KMS-11 (cell line): Measurements from ENCODE around the gene KLHL29.

Experiments
- H2AFZ ChIP-seq: fragments of 200-600 bp; sonication (generic); 2 replicates; pipeline ENCODE4 v1.6.1; 2016; ENCODE audit warnings: antibody characterized with exemption, mixed run types, low read depth
- H3K27ac ChIP-seq: fragments of 200-600 bp; sonication (generic); 2 replicates; pipeline ENCODE4 v1.6.1; 2016; ENCODE audit warnings: mild to moderate bottlenecking, mixed run types
- H3K27me3 ChIP-seq: fragments of 200-600 bp; sonication (generic); 2 replicates; pipeline ENCODE4 v1.6.1; 2017; ENCODE audit warnings: mild to moderate bottlenecking, low read depth, mixed run types, moderate library complexity; ENCODE audit not compliant: insufficient read depth
- H3K36me3 ChIP-seq: fragments of 200-600 bp; sonication (generic); 2 replicates; pipeline ENCODE4 v1.6.1; 2017; ENCODE audit warnings: mild to moderate bottlenecking, mixed run types; ENCODE audit not compliant: insufficient read depth
- H3K4me1 ChIP-seq: fragments of 200-600 bp; sonication (generic); 2 replicates; pipeline ENCODE4 v1.6.1; 2016; ENCODE audit warnings: mild to moderate bottlenecking, low read depth, mixed run types; ENCODE audit not compliant: poor library complexity, severe bottlenecking
- H3K4me2 ChIP-seq: fragments of 200-600 bp; sonication (generic); 2 replicates; pipeline ENCODE4 v1.7.0; 2016; ENCODE audit warnings: mild to moderate bottlenecking, mixed run types
- H3K4me3 ChIP-seq: fragments of 200-600 bp; sonication (generic); IDR thresholded peaks from 2 replicates; pipeline ENCODE4 v1.6.1; 2017; ENCODE audit warnings: low read depth, low read length, mixed read lengths; ENCODE audit not compliant: insufficient read depth
- H3K79me2 ChIP-seq: fragments of 200-600 bp; sonication (generic); 2 replicates; pipeline ENCODE4 v1.6.1; 2016; ENCODE audit warnings: low read depth, mixed run types; ENCODE audit not compliant: insufficient read depth
- H3K9ac ChIP-seq: fragments of 200-600 bp; sonication (generic); 2 replicates; pipeline ENCODE4 v1.6.1; 2016; ENCODE audit warnings: mild to moderate bottlenecking, mixed run types
- H4K20me1 ChIP-seq: fragments of 200-600 bp; sonication (generic); 2 replicates; pipeline ENCODE4 v1.6.1; 2016; ENCODE audit warnings: mild to moderate bottlenecking, mixed run types; ENCODE audit not compliant: insufficient read depth
- TF ChIP-seq, protein P1 (sequence below): fragments of 200-600 bp; sonication (generic); conservative IDR thresholded peaks from 2 replicates; pipeline ENCODE4 v1.6.1; 2017; ENCODE audit warnings: low read depth, mild to moderate bottlenecking, antibody characterized with exemption, low read length, moderate library complexity, mixed read lengths

KLHL29 gene

DNA sequence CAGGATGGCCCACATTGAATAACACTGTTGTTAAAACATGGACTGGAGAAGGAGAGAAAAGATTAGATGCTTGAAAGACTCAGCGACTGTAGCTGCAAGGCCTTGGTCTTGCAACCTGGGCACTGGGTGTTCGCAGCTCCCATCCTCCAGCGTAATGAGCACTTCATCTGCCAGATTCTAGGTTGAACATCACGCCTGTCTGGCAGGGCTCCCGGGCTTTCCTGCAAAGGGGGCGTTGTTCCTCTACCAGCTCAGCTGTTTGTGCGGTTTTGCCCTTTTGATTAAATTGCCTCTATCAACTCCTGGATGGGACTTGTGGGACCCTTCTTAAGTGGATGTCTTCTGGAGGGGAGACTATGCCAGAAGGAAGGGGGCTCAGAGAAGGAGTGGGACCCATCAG lies 215.4 kb downstream of the KLHL29 start:
- no peak overlapping the region for H3K4me2 ChIP-seq
- no peaks in the 10 kb centered on the region for H4K20me1 ChIP-seq
- no peak overlapping the region for H3K27ac ChIP-seq
- TF ChIP-seq, protein P1, sequence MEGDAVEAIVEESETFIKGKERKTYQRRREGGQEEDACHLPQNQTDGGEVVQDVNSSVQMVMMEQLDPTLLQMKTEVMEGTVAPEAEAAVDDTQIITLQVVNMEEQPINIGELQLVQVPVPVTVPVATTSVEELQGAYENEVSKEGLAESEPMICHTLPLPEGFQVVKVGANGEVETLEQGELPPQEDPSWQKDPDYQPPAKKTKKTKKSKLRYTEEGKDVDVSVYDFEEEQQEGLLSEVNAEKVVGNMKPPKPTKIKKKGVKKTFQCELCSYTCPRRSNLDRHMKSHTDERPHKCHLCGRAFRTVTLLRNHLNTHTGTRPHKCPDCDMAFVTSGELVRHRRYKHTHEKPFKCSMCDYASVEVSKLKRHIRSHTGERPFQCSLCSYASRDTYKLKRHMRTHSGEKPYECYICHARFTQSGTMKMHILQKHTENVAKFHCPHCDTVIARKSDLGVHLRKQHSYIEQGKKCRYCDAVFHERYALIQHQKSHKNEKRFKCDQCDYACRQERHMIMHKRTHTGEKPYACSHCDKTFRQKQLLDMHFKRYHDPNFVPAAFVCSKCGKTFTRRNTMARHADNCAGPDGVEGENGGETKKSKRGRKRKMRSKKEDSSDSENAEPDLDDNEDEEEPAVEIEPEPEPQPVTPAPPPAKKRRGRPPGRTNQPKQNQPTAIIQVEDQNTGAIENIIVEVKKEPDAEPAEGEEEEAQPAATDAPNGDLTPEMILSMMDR, result no peak
- H3K36me3 ChIP-seq, result no peaks in the 10 kb centered on the region
- H3K27me3 ChIP-seq, result no peaks in the 10 kb centered on the region
- no peak overlapping the region for H2AFZ ChIP-seq
- no peaks in the 10 kb centered on the region for H3K79me2 ChIP-seq
- no peaks in the 10 kb centered on the region for H3K4me1 ChIP-seq
- H3K9ac ChIP-seq, result no peak overlapping the region
- H3K4me3 ChIP-seq, result no peak overlapping the region

DNA sequence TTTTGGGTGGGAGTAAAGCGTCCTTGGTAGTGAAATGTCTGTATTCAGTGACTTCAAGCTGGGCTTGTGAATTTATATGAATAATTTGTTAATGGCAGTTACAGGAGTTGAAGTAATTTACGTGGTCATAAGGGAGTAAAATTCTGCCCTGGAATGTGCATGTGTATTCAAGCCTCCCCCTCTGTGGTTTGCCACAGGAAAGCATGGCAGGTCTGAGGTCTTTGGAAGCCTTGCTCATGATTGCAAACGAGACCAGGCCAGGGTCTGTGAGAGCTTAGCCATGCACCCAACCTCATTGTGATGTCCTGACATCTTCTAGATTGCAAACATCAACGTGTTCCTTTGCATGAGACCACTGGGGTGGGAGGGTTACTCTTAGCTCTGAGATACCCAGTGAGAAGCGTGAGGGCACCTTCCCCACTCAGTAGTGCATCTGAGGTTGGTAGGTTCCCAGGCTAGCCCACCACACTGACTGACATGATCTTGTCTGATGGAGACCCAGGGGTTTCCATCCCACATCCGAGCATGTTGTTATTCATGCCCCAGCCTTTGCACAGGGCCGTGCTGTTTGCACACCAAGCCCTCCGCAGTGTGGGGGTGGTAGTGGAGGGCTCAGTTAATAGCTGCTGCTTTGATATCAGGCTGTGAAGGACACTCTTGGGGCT lies 216.5 kb downstream of the KLHL29 start:
- Histone ChIP-seq H3K4me1 (no peaks in the 10 kb centered on the region), H3K36me3 (no peaks in the 10 kb centered on the region), H3K27me3 (no peaks in the 10 kb centered on the region), H3K4me3 (no peak overlapping the region), H3K9ac (no peak overlapping the region), H3K27ac (no peak overlapping the region), H2AFZ (no peak overlapping the region), H3K4me2 (no peak overlapping the region), H3K79me2 (no peaks in the 10 kb centered on the region), H4K20me1 (no peaks in the 10 kb centered on the region)
- TF ChIP-seq, protein P1, result no peak

DNA sequence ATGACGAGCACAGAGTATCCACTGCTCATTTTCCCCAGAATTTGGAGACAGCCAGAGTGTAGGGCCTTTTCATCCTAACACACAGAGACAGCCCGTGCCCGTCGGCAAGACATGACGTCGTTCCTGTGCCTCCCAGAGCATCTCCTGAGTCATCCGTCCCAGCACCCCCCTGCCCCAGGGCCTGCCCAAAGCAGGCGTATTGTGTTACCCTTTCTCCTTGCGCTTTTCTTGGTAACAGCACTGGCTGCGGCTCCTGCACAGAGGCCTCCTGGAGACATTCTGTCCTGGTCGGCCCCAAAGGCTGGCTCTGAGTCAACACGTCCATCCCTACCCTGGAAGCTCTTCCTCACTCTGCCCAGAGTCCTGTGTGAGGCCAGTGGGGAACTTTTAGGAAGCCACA lies 217.1 kb downstream of the KLHL29 start:
- H3K27me3 ChIP-seq, result no peaks in the 10 kb centered on the region
- TF ChIP-seq, protein P1, result no peak
- no peak overlapping the region for H3K9ac ChIP-seq
- no peak overlapping the region for H3K27ac ChIP-seq
- no peak overlapping the region for H3K4me2 ChIP-seq
- H3K4me3 ChIP-seq, result no peak overlapping the region
- H4K20me1 ChIP-seq, result no peaks in the 10 kb centered on the region
- no peak overlapping the region for H2AFZ ChIP-seq
- no peaks in the 10 kb centered on the region for H3K36me3 ChIP-seq
- no peaks in the 10 kb centered on the region for H3K4me1 ChIP-seq
- H3K79me2 ChIP-seq, result no peaks in the 10 kb centered on the region

DNA sequence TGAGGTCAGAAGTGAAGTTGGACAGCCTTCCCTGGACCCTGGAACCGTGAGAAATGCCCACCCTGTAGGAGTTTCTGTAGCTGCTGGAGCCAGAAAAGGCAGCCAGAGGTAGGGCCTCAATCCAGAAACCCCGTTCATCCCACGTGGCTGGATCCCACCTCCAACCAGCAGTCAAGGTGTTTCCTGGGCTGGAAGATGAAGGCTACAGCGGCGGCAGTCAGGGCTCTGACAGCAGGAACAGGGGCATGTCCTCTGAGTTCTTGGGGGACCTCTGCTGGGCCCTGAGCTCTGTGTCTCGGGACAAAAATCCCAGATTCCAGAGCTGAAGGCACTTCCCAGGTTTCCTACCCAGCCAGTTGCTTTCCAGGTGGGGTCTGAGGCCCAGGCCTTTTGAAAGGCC lies 218.2 kb downstream of the KLHL29 start:
- H3K4me1 ChIP-seq, result no peaks in the 10 kb centered on the region
- no peak overlapping the region for H3K9ac ChIP-seq
- no peak overlapping the region for H2AFZ ChIP-seq
- no peak overlapping the region for H3K4me2 ChIP-seq
- no peak overlapping the region for H3K27ac ChIP-seq
- no peak overlapping the region for H3K4me3 ChIP-seq
- H3K36me3 ChIP-seq, result no peaks in the 10 kb centered on the region
- TF ChIP-seq, protein P1, result no peak
- H3K79me2 ChIP-seq, result no peaks in the 10 kb centered on the region
- H4K20me1 ChIP-seq, result no peaks in the 10 kb centered on the region
- H3K27me3 ChIP-seq, result no peaks in the 10 kb centered on the region
